ENCODE measurements around the gene BARHL1. TPM values are rescaled to one million over a fixed set of nuclear protein-coding genes. Genes with fewer than 3 reads are reported as not detected.

Gene BARHL1
- polyA plus RNA-seq, 1 donor from 2014 or later = not detected

GRCh38 chr9:132632413-132633129 lies 50.2 kb downstream of the BARHL1 start:
- no peaks in the 10 kb centered on the region for H3F3A ChIP-seq (ENCODE audit: insufficient read depth, low read length, poor library complexity, severe bottlenecking)
- H3K9me3 ChIP-seq (ENCODE audit: low read length) = no peaks in the 10 kb centered on the region
- no peak overlapping the region for H3K27ac ChIP-seq (ENCODE audit: low read length)
- H3K79me2 ChIP-seq (replicated peaks; ENCODE audit: insufficient read depth, low read length) = no peaks in the 10 kb centered on the region
- H4K20me1 ChIP-seq (ENCODE audit: insufficient read depth) = no peaks in the 10 kb centered on the region
- H3K36me3 ChIP-seq (ENCODE audit: insufficient read depth, low read length) = no peaks in the 10 kb centered on the region
- no peak overlapping the region for H3K9ac ChIP-seq (ENCODE audit: low read length)
- no peaks in the 10 kb centered on the region for H3K27me3 ChIP-seq (ENCODE audit: insufficient read depth, low read depth, low read length)
- H3K4me2 ChIP-seq (ENCODE audit: low read length) = no peak overlapping the region
- no peaks in the 10 kb centered on the region for H3K9me2 ChIP-seq (ENCODE audit: insufficient read depth, low read length)
- H3K4me3 ChIP-seq (ENCODE audit: low read length) = no peak overlapping the region
- H2AFZ ChIP-seq (ENCODE audit: low read depth, low read length) = no peak overlapping the region
- TF ChIP-seq EP300 (conservative IDR thresholded peaks at IDR 0.05; ENCODE audit: poor library complexity, severe bottlenecking) (no peak), TAF1 (IDR thresholded peaks at IDR 0.05; ENCODE audit: low read depth) (no peak), SMC3 (conservative IDR thresholded peaks at IDR 0.05; ENCODE audit: poor library complexity) (no peak), RAD21 (conservative IDR thresholded peaks at IDR 0.05) (no peak), MXI1 (conservative IDR thresholded peaks at IDR 0.05; ENCODE audit: poor library complexity, severe bottlenecking) (no peak), EZH2 (IDR thresholded peaks at IDR 0.05; ENCODE audit: borderline replicate concordance, insufficient read depth, low read length, poor library complexity, severe bottlenecking) (no peak)
- TF ChIP-seq, protein P1, sequence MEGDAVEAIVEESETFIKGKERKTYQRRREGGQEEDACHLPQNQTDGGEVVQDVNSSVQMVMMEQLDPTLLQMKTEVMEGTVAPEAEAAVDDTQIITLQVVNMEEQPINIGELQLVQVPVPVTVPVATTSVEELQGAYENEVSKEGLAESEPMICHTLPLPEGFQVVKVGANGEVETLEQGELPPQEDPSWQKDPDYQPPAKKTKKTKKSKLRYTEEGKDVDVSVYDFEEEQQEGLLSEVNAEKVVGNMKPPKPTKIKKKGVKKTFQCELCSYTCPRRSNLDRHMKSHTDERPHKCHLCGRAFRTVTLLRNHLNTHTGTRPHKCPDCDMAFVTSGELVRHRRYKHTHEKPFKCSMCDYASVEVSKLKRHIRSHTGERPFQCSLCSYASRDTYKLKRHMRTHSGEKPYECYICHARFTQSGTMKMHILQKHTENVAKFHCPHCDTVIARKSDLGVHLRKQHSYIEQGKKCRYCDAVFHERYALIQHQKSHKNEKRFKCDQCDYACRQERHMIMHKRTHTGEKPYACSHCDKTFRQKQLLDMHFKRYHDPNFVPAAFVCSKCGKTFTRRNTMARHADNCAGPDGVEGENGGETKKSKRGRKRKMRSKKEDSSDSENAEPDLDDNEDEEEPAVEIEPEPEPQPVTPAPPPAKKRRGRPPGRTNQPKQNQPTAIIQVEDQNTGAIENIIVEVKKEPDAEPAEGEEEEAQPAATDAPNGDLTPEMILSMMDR (IDR thresholded peaks at IDR 0.05; ENCODE audit: poor library complexity, severe bottlenecking) = no peak
- TF ChIP-seq, protein P2, sequence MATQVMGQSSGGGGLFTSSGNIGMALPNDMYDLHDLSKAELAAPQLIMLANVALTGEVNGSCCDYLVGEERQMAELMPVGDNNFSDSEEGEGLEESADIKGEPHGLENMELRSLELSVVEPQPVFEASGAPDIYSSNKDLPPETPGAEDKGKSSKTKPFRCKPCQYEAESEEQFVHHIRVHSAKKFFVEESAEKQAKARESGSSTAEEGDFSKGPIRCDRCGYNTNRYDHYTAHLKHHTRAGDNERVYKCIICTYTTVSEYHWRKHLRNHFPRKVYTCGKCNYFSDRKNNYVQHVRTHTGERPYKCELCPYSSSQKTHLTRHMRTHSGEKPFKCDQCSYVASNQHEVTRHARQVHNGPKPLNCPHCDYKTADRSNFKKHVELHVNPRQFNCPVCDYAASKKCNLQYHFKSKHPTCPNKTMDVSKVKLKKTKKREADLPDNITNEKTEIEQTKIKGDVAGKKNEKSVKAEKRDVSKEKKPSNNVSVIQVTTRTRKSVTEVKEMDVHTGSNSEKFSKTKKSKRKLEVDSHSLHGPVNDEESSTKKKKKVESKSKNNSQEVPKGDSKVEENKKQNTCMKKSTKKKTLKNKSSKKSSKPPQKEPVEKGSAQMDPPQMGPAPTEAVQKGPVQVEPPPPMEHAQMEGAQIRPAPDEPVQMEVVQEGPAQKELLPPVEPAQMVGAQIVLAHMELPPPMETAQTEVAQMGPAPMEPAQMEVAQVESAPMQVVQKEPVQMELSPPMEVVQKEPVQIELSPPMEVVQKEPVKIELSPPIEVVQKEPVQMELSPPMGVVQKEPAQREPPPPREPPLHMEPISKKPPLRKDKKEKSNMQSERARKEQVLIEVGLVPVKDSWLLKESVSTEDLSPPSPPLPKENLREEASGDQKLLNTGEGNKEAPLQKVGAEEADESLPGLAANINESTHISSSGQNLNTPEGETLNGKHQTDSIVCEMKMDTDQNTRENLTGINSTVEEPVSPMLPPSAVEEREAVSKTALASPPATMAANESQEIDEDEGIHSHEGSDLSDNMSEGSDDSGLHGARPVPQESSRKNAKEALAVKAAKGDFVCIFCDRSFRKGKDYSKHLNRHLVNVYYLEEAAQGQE (IDR thresholded peaks at IDR 0.05; ENCODE audit: borderline replicate concordance) = no peak

GRCh38 chr9:132634327-132634726 lies 51.9 kb downstream of the BARHL1 start:
- Histone ChIP-seq H3K27ac (ENCODE audit: low read length) (no peak overlapping the region), H3F3A (ENCODE audit: insufficient read depth, low read length, poor library complexity, severe bottlenecking) (no peaks in the 10 kb centered on the region), H3K27me3 (ENCODE audit: insufficient read depth, low read depth, low read length) (no peaks in the 10 kb centered on the region), H3K4me3 (ENCODE audit: low read length) (no peak overlapping the region), H3K9me3 (ENCODE audit: low read length) (no peaks in the 10 kb centered on the region), H2AFZ (ENCODE audit: low read depth, low read length) (no peak overlapping the region), H3K4me2 (ENCODE audit: low read length) (no peak overlapping the region), H4K20me1 (ENCODE audit: insufficient read depth) (no peaks in the 10 kb centered on the region), H3K79me2 (replicated peaks; ENCODE audit: insufficient read depth, low read length) (no peaks in the 10 kb centered on the region), H3K36me3 (ENCODE audit: insufficient read depth, low read length) (no peaks in the 10 kb centered on the region), H3K9ac (ENCODE audit: low read length) (no peak overlapping the region), H3K9me2 (ENCODE audit: insufficient read depth, low read length) (no peaks in the 10 kb centered on the region)
- TF ChIP-seq MXI1 (conservative IDR thresholded peaks at IDR 0.05; ENCODE audit: poor library complexity, severe bottlenecking) (no peak), POLR2AphosphoS5 (IDR thresholded peaks at IDR 0.05) (no peak), EP300 (conservative IDR thresholded peaks at IDR 0.05; ENCODE audit: poor library complexity, severe bottlenecking) (no peak), SMC3 (conservative IDR thresholded peaks at IDR 0.05; ENCODE audit: poor library complexity) (no peak), RAD21 (conservative IDR thresholded peaks at IDR 0.05) (no peak), EZH2 (IDR thresholded peaks at IDR 0.05; ENCODE audit: borderline replicate concordance, insufficient read depth, low read length, poor library complexity, severe bottlenecking) (no peak), TAF1 (IDR thresholded peaks at IDR 0.05; ENCODE audit: low read depth) (no peak)
- TF ChIP-seq, protein P1 (IDR thresholded peaks at IDR 0.05; ENCODE audit: poor library complexity, severe bottlenecking) = no peak
- TF ChIP-seq, protein P2 (IDR thresholded peaks at IDR 0.05; ENCODE audit: borderline replicate concordance) = no peak

Data from neural cell (in vitro differentiated cells).